Stomach smooth muscle (tissue), 2 donors: ENCODE measurements around the gene SPP2.

Experiments used
- H3K27ac ChIP-seq: one replicate; pipeline ENCODE4 v1.7.0; 2013; ENCODE audit warnings: mild to moderate bottlenecking, low read length, inconsistent platforms
- H3K27me3 ChIP-seq, 2 donors: one replicate each; pipeline ENCODE4 v1.7.0; 2013; ENCODE audit warnings: low read length in 2 of 2; ENCODE audit not compliant: insufficient read depth in 2 of 2, control insufficient read depth in 1 of 2
- H3K36me3 ChIP-seq, 2 donors: one replicate each; pipeline ENCODE4 v1.7.0; 2013; ENCODE audit warnings: low read length in 2 of 2; ENCODE audit not compliant: control insufficient read depth in 2 of 2, insufficient read depth in 2 of 2
- H3K4me1 ChIP-seq: one replicate; pipeline ENCODE4 v1.7.0; 2013; ENCODE audit warnings: low read length; ENCODE audit not compliant: control insufficient read depth, insufficient read depth
- H3K4me3 ChIP-seq, 2 donors: one replicate each; pipeline ENCODE4 v1.7.0; 2013; ENCODE audit warnings: low read length in 2 of 2
- H3K9ac ChIP-seq, 2 donors: one replicate each; pipeline ENCODE4 v1.7.0; 2013; ENCODE audit warnings: low read length in 2 of 2, mild to moderate bottlenecking in 1 of 2
- H3K9me3 ChIP-seq, 2 donors: one replicate each; pipeline ENCODE4 v1.7.0; 2013; ENCODE audit warnings: low read length in 2 of 2; ENCODE audit not compliant: control insufficient read depth in 2 of 2
- donor health status: healthy.
- donor health status: Pancreatic carcinoma.

SPP2 gene

GRCh38 chr2:234111523-234111922, 61.0 kb downstream of the SPP2 start:
- no peaks in the 10 kb centered on the region for H3K4me1 ChIP-seq
- no peak overlapping the region for H3K27ac ChIP-seq
- no peak overlapping the region for H3K9ac ChIP-seq
- no peak overlapping the region for H3K4me3 ChIP-seq
- H3K9me3 ChIP-seq = no peaks in the 10 kb centered on the region
- H3K36me3 ChIP-seq = no peaks in the 10 kb centered on the region
- H3K27me3 ChIP-seq = no peaks in the 10 kb centered on the region

DNA sequence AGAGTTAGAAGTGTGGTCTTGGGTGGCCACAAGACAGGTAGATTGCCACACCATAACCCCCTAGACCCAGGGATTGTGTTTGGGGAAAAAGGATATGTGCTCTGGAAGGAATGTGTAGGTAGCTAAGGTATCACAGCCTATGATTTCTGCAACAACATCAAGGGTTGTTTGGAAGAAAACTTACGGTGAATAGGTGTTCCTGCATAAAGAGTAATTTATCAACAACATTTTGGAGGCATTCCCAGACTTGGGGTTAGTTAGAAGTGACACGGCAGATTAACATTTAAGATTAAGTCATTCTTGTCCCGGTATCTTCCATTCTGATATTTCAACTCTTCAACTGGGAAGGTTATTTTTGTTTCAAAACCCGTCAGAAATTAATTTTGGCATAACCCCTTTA, 65.5 kb downstream of the SPP2 start:
- no peak overlapping the region for H3K27ac ChIP-seq
- no peak overlapping the region for H3K4me3 ChIP-seq
- no peaks in the 10 kb centered on the region for H3K36me3 ChIP-seq
- H3K4me1 ChIP-seq = no peaks in the 10 kb centered on the region
- H3K9me3 ChIP-seq = peaks cover 0 to 2% of the 10 kb centered on the region in 2 donors
- no peak overlapping the region for H3K9ac ChIP-seq
- no peaks in the 10 kb centered on the region for H3K27me3 ChIP-seq

- peaks cover 0 to 2% of the 10 kb centered on the region in 2 donors for H3K9me3 ChIP-seq
- no peak overlapping the region for H3K27ac ChIP-seq
- H3K9ac ChIP-seq = no peak overlapping the region
- peaks cover 0 to 2% of the 10 kb centered on the region in 2 donors for H3K27me3 ChIP-seq
- H3K4me1 ChIP-seq = no peaks in the 10 kb centered on the region
- H3K4me3 ChIP-seq = no peak overlapping the region
- no peaks in the 10 kb centered on the region for H3K36me3 ChIP-seq
Measured at GRCh38 chr2:234121999-234122398, 71.5 kb downstream of the SPP2 start.

- H3K27ac ChIP-seq = no peak overlapping the region
Measured at GRCh38 chr2:234125451-234126145, 75.1 kb downstream of the SPP2 start.

GRCh38 chr2:234126146-234126470, 75.6 kb downstream of the SPP2 start:
- Histone ChIP-seq H3K4me3 (no peak overlapping the region), H3K9me3 (no peaks in the 10 kb centered on the region)

More at GRCh38 chr2:234125451-234126145, 75.1 kb downstream of the SPP2 start:
- no peaks in the 10 kb centered on the region for H3K4me1 ChIP-seq
- no peaks in the 10 kb centered on the region for H3K36me3 ChIP-seq
- H3K4me3 ChIP-seq = no peak overlapping the region
- H3K9me3 ChIP-seq = no peaks in the 10 kb centered on the region
- no peak overlapping the region for H3K9ac ChIP-seq
- peaks cover 0 to 5% of the 10 kb centered on the region in 2 donors for H3K27me3 ChIP-seq

More at GRCh38 chr2:234126146-234126470, 75.6 kb downstream of the SPP2 start:
- Histone ChIP-seq H3K36me3 (no peaks in the 10 kb centered on the region), H3K4me1 (no peaks in the 10 kb centered on the region), H3K27ac (no peak overlapping the region), H3K27me3 (peaks cover 0 to 5% of the 10 kb centered on the region in 2 donors), H3K9ac (no peak overlapping the region)
